RCC 7860 (cell line): ENCODE results near the gene YWHAE.
"Not testable (repeated sequence)": the region's sequence is repeated elsewhere in the genome, so short reads cannot be mapped to it uniquely, and the experiment has no call there.

ENCODE experiments used
- DNase-seq: peaks from one replicate; pipeline ENCODE4 v3.0.0-alpha.2; 2015; ENCODE audit warnings: low spot score
- FAIRE-seq: peaks from 2 replicates; lab custom pipeline; 2012; peaks lifted over from hg19 to GRCh38; lab: Jason Lieb, UNC

The YWHAE gene

DNA sequence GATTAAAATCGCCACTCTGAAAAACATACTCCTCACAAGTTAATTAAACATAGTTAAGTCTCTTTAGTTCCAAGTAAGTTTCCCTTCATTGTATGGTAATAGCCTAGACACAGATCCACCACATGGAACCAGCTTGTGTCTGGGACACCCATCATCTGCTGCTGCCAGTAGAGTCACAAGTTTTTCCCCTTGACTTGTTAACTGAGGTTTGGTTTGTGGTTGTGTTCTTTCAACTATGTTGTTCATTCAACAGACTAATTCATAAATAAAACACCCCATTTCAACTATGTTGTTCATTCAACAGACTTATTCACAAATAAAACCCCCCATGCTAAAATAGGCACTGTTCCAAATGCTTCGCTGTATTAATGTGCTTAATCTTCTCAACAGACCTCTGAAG lies 24.4 kb downstream of the YWHAE start:
- FAIRE-seq, result no peak

DNA sequence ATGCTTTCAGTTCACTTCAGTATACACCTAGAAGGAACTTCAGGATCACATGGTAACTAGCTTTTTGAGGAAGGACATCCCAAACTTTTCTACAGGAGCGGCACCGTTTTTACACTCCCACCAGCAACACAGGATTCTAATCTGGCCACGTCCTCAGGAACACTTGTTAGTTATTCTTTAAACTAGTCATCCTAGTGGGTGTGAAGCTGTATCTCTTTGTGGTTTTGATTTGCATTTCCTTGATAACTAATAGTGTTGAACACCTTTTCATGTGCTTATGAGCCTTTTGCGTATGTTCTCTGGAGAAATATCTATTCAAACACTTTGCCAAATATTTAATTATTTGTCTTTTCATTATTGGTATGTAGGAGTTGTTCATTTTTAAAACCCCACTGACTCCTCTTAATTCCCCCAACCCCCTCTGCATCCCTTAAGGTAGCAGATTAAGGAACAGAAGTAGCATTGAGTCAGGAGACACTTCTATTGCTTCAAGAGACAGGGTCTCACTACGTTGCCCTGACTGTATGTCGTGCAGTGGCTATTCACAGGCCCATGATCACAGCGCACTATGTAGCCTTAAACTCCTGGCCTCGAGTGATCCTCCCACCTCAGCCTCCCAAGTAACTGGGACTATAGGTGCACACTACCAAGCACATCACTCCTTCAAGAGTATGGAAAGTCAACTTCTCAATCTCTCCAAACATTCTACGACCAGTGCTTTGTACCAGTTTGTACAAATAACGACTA lies 25.4 kb downstream of the YWHAE start:
- DNase-seq (no peak), FAIRE-seq (no peak)

More for the DNA sequence above, 24.4 kb downstream of the YWHAE start:
- DNase-seq, result no peak

DNA sequence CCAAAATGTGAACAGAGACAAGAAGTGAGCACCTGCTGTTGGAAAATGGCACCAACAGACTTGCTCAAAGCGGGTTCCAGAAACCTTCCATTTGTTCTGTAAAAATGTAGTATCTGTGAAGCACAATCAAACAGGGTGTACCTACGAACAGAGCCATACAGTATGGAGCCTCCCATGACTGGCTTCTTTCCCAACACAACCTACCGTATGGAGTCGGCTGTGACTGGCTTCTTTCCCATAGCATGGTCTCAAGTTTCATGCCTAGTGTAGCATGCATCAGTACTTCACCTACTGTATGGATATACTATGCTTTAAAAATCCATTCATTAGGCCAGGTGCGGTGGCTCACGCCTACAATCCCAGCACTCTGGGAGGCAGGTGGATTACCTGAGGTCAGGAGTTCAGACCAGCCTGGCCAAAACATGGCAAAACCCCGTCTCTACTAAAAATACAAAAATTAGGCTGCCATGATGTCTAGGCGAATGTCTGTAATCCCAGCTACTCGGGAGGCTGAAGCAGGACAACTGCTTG lies 26.2 kb downstream of the YWHAE start:
- FAIRE-seq, result no peak
- DNase-seq, result no peak

DNA sequence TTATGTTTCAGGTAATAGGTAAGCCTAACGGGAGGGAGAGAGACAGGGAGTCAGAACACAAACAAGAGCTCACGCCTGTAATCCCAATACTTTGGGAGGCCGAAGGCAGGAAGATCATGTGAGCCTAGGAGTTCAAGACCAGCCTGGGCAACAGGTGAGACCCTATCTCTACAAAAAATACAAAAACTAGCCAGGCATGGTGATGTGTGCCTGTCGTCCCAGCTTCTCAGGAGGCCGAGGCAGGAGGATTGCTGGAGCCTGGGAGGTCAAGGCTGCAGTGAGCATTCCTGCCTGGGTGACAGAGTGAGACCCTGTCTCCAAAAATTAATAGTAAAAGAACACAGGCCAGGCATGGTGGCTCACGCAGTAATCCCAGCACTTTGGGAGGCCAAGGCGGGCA lies 27.4 kb downstream of the YWHAE start:
- DNase-seq (no peak), FAIRE-seq (no peak)

DNA sequence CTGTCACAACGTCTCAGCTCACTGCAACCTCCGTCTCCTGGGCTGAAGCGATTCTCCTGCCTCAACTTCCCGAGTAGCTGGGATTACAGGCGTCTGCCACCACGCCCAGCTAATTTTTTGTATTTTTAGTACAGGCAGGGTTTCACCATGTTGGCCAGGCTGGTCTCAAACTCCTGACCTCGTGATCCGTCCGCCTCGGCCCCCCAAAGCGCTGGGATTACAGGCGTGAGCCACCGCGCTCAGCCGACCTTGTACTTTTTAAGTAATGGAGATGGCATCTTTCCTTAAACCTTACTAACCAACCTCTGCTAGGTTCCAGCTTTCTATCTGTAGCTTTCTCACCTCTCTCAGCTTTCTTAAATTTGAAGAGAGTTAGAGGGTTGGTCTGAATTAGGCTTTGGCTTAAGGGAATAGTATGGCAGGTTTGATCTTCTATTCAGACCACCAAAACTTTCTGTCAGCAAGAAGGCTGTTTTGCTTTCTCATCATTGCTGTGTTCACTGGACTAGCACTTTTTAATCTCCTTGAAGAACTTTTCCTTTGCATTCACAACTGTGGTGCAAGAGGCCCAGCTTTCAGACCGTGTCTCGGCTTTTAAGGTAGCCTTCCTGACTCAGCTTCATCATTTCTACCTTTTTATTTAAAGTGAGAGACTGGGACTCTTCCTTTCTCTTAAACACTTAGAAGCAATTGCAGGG lies 28.0 kb downstream of the YWHAE start:
- FAIRE-seq, result no peak

DNA sequence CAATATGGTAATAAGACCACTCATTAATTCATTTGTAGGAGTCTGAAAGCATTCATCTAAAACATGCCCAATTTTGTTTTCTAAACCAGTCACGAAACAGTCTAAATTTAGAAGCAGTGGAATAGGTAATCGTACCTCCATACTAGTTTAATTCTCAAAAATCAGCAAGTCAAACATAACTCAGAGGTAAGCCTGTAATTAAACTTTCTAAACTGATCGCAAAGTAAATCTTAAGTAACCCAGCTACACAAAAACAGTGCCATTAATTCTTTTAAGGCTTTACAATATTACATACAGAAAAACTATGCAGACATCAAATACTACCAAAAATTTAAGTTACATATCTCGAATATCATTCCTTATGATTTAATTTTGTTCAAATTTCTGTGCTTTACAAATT lies 31.4 kb downstream of the YWHAE start:
- FAIRE-seq (no peak), DNase-seq (no peak)

More for the DNA sequence above, 28.0 kb downstream of the YWHAE start:
- DNase-seq, result no peak

DNA sequence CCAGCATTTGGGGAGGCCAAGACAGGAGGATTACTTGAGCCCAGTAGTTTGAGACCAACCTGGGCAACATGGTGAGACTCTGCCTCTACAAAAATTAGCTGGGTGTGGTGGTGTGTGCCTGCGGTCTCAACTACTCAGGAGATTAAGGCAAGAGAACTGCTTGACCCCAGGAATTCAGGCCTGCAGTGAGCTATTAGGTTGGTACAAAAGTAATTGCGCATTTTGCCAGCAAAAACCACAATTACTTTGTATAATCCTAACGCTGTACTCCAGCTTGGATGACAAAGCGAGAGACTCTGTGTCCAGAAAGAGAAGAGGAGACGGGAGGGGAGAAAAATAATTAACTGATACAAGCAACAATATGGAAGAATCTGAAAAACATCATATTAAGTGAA lies 32.7 kb downstream of the YWHAE start:
- FAIRE-seq, result no peak

DNA sequence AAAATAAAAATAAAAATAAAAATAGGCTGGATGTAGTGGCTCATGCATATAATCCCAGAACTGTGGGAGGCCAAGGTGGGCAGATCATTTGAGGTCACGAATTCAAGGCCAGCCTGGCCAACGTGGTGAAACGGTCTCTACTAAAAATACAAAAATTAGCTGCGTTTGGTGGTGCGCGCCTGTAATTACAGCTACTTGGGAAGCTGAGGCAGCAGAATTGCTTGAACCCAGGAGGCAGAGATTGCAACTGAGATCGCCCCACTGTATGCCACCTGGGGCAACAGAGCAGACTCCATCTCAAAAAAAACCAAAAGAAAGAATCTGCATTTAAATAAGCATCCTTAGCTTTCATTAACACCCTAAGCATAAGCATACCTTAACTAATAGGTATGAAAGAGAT lies 33.8 kb downstream of the YWHAE start:
- DNase-seq (no peak), FAIRE-seq (no peak)

More for the DNA sequence above, 32.7 kb downstream of the YWHAE start:
- no peak for DNase-seq

DNA sequence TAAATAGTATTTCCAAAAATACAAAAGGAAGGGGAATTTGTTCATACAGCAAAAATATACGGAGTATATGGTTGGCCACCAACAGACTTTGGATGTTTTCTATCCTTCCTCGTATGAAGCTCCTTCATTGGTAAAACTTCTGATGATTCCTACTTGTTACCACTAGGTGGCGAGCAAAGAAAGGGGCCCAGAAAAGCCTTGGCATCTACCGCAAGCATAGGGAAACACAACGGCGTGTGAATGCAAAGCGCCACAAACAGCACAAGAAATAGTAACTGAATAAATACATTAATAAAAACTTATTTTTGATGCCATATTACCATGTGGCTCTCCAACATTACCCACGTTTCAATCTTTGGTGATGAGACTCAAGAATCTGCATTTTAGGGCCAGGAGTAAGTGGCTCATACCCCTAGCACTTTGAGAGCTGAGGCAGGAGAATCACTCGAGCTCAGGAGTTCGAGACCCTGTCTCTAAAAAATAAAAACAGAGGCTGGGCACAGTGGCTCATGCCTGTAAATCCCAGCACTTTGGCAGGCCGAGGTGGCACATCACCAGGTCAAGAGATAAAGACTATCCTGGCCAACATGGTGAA lies 34.5 kb downstream of the YWHAE start:
- peak; percentile 72 for FAIRE-seq
- DNase-seq, result peak; percentile 64

DNA sequence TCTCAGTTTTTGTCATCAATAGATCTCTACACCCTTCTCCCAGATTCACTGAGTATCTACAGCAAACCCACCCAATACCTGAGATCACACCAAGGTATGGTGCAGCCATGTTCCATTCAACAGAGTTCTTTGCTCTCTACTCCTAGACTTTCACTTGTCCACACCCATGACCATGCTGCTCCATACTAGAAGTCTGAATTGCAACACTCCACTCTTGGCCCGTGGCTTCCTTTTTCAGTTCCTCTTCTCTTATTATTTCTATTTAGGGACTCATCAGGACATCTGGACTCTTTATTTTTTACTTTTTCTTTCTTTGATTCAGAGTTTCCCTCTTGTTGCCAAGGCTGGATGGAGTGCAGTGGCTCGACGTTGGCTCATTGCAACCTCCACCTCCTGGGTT lies 37.1 kb downstream of the YWHAE start:
- no peak for FAIRE-seq
- no peak for DNase-seq

DNA sequence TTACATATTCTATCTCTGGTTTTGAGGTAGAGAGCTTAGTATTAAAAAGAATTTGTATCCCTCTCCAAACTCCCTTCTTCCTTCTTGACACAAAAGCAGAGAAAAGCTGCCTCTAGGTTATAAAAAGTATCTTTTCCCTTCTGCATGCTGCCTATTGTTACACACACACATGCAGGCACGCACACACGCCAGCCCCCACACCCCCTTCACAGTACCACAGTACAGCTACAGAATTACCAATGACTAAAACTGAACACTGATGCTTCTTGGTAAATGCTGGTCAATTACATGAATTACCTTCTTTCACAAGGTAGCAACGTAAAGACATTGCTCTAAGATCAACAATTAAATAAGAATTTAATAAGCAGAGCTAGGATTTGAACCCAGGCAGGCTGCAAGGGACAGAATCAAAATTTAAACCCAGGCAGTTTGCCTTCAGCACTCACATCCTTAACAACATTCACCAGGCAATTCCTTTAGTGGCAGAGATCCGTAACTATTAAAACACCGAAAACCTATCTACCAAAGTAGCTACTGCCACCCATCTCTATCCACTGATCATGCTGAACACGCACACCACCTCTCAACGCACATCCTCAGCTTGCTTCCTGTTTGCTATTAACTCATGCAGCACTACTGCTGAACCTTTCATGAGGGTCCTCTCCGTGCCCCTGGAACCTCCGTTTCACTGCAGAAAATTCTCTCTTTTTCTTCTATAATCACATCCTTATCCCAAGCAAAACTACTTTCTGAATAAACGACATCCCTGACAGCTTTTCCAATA lies 37.8 kb downstream of the YWHAE start:
- FAIRE-seq, result no peak

DNA sequence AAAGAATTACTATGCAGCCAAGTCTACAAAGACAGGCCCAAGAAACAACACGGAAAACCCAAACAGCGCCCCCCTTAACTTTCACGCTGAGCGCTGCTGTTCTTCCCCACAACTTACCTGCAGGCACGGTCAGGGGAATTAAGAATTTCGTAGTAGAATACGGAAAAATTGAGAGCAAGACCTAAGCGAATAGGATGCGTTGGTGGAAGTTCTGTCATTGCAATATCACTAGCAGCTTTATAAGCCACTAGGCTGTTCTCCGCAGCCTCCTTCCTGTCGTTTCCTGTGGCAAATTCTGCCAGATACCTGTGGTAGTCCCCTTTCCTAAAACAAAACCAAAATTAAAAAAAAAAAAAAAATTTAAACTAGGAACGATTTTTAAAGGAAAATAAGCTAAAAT lies 39.0 kb downstream of the YWHAE start:
- FAIRE-seq, result no peak
- DNase-seq, result no peak

More for the DNA sequence above, 37.8 kb downstream of the YWHAE start:
- no peak for DNase-seq

DNA sequence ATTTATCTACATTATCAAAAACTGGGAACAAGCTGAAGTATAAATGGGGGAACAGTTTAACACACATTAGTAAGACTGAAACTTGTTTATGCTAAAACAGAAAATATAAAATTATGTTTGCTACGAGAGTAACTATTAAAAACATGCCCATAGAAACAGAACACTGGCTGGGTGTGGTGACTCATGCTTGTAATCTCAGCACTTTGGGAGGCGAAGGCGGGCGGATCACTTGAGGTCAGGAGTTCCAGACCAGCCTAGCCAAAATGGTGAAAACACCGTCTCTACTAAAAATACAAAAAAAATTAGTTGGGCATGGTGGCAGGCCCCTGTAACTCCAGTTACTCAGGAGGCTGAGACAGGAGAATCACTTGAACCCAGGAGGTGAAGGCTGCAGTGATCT lies 39.7 kb downstream of the YWHAE start:
- DNase-seq, FAIRE-seq: not testable (repeated sequence)

DNA sequence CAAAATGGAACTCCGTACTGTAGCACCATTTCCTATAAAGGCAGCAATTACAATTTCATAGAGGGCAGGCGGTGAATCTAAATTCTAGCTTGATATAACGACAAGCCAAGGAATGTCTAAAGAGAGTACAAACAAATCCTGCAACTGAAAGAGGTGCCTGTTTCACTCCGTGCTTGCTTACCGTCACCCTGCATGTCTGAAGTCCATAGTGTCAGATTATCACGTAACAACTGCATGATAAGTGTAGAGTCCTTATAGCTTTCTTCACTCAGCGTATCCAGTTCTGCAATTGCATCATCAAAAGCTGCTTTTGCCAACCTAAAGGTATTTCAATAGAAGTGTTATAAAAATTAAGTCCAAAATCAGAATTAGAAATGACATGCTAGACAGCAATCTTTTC lies 46.0 kb downstream of the YWHAE start:
- no peak for DNase-seq
- FAIRE-seq, result no peak

DNA sequence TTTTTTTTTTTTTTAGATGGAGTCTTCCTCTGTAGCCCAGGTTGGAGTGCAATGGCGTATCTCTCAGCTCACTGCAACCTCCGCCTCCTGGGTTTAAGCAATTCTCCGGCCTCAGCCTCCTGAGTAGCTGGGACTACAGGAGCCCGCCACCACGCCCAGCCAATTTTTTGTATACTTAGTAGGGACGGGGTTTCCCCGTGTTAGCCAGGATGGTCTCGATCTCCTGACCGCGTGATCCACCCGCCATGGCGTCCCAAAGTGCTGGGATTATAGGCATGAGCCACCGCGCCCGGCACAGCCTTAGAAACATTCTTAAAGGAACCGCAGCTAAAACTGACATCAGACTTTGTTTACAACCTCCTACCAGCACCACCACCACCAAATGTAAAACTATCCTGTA lies 47.5 kb downstream of the YWHAE start:
- DNase-seq, FAIRE-seq: not testable (repeated sequence)

DNA sequence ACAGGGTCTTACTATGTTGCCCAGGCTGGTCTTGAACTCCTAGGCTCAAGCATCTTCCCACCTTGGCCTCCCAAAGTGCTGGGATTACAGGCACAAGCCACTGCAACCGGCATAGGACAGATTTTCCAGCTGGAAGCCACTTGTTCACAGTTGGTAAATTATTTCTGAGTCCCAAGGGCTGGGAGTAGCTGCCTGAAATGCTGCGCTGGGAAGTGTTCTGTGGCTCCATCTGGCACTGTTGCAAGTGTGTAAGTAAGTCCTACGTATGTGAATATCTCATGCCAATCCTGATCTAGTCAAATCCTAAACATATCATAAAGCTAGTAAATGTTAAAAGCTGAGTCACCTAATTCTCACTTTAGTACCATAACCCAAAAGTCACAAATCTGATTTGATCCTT lies 48.1 kb downstream of the YWHAE start:
- DNase-seq (no peak), FAIRE-seq (no peak)

DNA sequence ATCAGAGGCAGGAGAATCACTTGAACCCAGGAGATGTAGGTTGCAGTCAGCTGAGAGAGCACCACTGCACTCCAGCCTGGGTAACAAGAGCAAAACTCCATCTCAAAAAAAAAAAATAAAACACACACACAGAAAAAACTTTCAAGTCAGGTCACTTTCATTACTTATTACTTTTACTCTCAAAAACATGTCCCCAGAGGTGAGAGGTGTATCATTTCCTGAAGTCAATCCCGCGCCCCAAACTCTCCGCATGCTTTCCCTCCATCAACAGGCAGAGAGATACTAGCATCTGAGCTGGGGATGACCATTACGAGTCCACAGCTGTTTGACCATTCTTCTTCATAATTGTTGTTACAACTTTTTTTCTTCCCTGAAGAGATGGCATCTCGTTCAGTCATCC lies 48.7 kb downstream of the YWHAE start:
- no peak for FAIRE-seq
- no peak for DNase-seq

DNA sequence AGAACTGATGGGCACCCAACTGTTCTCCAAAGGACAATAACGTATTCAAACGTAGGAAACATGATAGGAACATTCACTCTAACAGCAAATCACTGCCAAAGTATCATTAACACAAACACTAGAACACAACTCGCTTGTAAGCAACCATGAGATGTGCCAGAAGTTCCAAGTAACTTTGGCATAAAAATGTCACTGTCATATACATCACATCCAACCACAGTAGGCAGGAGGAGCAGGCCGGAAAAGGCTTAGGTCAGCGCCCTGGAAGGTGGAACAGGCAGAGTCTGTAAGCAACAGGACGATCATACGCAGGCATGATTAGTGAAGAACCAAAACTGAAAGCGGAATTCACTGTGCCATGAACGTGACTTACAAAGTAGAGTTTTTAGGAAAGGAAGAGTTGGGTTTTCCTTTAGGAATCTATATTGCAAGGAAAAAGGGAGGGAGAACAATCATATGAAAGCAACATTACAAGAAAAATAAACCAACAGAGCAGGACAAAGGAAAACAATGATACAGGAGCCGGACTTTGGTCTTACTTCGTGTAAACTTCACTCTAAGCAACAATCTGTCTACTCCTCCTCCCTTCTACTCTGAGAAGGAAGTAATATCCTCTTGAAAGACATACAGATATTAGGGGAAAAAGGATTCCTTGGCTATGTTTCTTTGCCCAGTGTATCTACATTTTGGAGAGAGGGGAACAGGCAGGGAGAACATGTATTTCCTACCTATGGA lies 52.3 kb downstream of the YWHAE start:
- FAIRE-seq (no peak), DNase-seq (no peak)

DNA sequence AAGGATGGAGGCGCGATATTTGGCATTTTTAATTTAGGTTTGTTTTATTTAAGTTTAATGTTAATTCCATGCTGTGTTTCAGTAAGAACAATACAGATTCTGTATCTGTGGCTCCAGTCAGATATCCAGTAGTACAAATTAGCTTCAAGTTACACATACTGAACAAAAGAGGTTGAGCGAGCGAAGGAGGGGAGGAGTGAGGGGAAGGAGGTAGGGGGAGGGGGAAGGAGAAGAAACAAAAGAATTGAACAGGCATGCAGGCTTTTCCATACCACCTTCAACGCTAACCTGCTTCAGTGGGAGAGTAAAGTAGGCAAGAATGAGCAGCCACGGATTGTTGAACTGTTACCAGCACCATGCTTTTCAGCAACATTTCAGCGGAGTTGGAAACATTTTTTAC lies 55.5 kb downstream of the YWHAE start:
- DNase-seq, result no peak
- FAIRE-seq, result no peak

DNA sequence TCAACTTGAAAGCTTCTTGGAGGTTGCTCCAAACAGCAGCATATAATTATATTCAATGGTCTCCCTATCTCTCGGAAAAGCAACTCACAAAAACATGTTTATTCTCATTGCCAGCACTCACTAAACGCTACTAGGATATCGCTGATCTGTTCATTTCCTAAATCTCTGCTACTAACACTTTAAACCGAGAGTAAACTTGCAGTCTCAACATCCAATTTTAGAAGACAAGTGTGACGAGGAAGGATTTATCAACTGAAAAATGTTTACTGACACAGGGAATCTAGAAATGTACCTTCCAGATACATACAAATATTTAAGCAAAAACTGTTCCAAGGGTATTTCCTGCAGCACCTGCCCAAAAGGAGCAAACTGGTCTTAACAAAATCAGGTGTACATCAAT lies 56.5 kb downstream of the YWHAE start:
- DNase-seq (no peak), FAIRE-seq (no peak)
